ENCODE measurements around the gene OLIG1. TPM values are rescaled to one million over a fixed set of nuclear protein-coding genes. Genes with fewer than 3 reads are reported as not detected.

OLIG1 gene
- total and polyA plus RNA-seq, 2 of the 4 experiments (the other 2 are of a cell fraction) = not detected

DNA sequence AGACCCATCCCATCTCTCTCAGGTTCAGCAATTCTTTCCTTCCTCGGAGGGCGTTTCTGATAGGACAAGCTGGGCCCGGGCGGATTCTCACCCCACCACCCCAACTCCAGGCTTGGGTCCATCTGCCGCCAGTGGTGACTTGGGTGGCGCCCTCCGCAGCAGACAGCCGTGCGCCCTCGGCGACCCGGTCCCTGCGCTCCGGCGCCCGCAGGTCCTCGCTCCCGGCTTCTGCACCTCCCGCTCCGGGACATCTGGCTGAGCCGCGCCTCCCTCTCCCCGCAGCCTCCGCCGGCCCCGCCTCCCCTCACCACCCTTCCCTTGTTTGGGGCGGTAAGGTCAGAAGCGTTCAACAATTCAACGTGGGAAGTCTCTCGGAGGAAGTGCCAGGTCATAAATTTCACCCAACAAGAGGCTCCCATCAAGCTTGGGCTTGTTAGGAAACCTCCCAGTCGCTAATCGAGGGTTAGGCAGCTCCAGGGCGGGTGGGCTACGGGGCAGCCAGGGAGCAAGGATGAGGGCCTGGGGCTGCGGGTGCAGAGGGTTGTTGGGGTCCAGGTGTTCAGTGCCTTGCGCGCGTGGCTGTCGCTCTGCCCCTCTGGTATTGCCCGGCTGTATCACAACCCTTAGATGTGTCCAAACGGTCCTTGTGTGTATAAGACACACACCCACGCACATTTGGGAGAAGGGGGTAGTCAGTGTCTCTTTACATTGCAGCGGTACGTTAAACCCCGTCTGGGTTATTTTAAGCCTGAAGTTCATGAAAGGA, 39.8 kb downstream of the OLIG1 start:
- Histone ChIP-seq H2BK120ac (ENCODE audit: low read depth, low read length) (no peak overlapping the region), H4K5ac (ENCODE audit: low read depth, low read length) (no peak overlapping the region), H2BK5ac (ENCODE audit: low read depth, low read length, poor library complexity, severe bottlenecking) (no peak overlapping the region), H3K23ac (ENCODE audit: low read depth, low read length) (no peak overlapping the region), H3K14ac (replicated peaks; ENCODE audit: low read depth, low read length) (no peak overlapping the region), H3K56ac (ENCODE audit: extremely low read depth, insufficient read depth, low read length) (no peak overlapping the region), H3K27me3 (ENCODE audit: control insufficient read depth, insufficient read depth, low read length) (peaks cover 68% of the 10 kb centered on the region), H4K20me1 (ENCODE audit: insufficient read depth, low read length) (no peaks in the 10 kb centered on the region), H3K9ac (ENCODE audit: low read depth, low read length) (no peak overlapping the region), H2BK20ac (ENCODE audit: low read depth, low read length) (no peak overlapping the region), H3K27ac (ENCODE audit: insufficient read depth, low read length) (no peak overlapping the region), H2BK15ac (ENCODE audit: low read depth, low read length) (no peak overlapping the region), H2AFZ (replicated peaks; ENCODE audit: low read length, poor library complexity) (no peak overlapping the region), H3K79me1 (ENCODE audit: low read depth in 1 of 2, low read length in 2 of 2) (no peaks in the 10 kb centered on the region), H3K36me3 (ENCODE audit: control insufficient read depth, insufficient read depth, low read length) (no peaks in the 10 kb centered on the region), H3K18ac (ENCODE audit: low read depth, low read length) (no peak overlapping the region), H3K9me1 (ENCODE audit: insufficient read depth, low read length) (no peaks in the 10 kb centered on the region), H2AK9ac (replicated peaks; ENCODE audit: low read depth, low read length, poor library complexity) (no peak overlapping the region), H3K4me1 (ENCODE audit: control insufficient read depth, insufficient read depth, low read length) (no peaks in the 10 kb centered on the region), H3K4me3 (ENCODE audit: insufficient read depth, low read depth, low read length) (no peak overlapping the region), H3K4ac (ENCODE audit: low read depth, low read length) (no peak overlapping the region), H3K9me3 (ENCODE audit: control insufficient read depth, insufficient read depth, low read length) (no peaks in the 10 kb centered on the region), H4K91ac (ENCODE audit: insufficient read depth, low read depth, low read length) (no peak overlapping the region), H2AK5ac (ENCODE audit: low read depth, low read length) (no peak overlapping the region), H3K4me2 (ENCODE audit: low read depth, low read length) (no peak overlapping the region), H4K8ac (ENCODE audit: low read depth in 2 of 2, low read length in 2 of 2) (no peak overlapping the region)
- POLR2A ChIA-PET (ENCODE audit: unreplicated experiment) = no interaction called here
- ATAC-seq (ENCODE audit: low read depth) (no peak), DNase-seq (no peak)
- CTCF ChIA-PET = no interaction called here
- BruUV-seq (replicated peaks) = no TSS peak
- dilution Hi-C loops (cut with HindIII; ENCODE audit: low sequenced_read_pairs, unreplicated experiment) = no loop called here
- 10% methylated on average over 2 of the region's 45 CpGs; no CpG with 5 or more reads in 1 of the 2 experiments for WGBS, 2 experiments (ENCODE audit: extremely low coverage in 2 of 2, insufficient read length in 1 of 2)
- TF ChIP-seq BHLHE40 (IDR thresholded peaks at IDR 0.05; ENCODE audit: low read depth, low read length) (no peak), MAZ (IDR thresholded peaks at IDR 0.05; ENCODE audit: borderline replicate concordance, low read depth, low read length) (no peak), RFX5 (IDR thresholded peaks at IDR 0.05; ENCODE audit: low read depth, low read length) (no peak), CEBPB (IDR thresholded peaks at IDR 0.05; ENCODE audit: low read depth, low read length) (no peak), RAD21 (IDR thresholded peaks at IDR 0.05; ENCODE audit: low read length) (no peak), NFE2L2 (IDR thresholded peaks at IDR 0.05; ENCODE audit: low read depth, low read length) (no peak), MXI1 (IDR thresholded peaks at IDR 0.05; ENCODE audit: borderline replicate concordance, low read depth, low read length) (no peak), FOS (IDR thresholded peaks at IDR 0.05; ENCODE audit: low read depth, low read length) (no peak), RCOR1 (IDR thresholded peaks at IDR 0.05; ENCODE audit: insufficient replicate concordance, low read length) (no peak), SMC3 (IDR thresholded peaks at IDR 0.05; ENCODE audit: low read depth, low read length) (no peak), MAFK (IDR thresholded peaks at IDR 0.05; ENCODE audit: low read depth, low read length) (no peak), POLR2A (IDR thresholded peaks at IDR 0.05; ENCODE audit: low read depth, low read length) (no peak), CHD1 (IDR thresholded peaks at IDR 0.05; ENCODE audit: low read depth, low read length) (no peak)
- TF ChIP-seq, protein P1, sequence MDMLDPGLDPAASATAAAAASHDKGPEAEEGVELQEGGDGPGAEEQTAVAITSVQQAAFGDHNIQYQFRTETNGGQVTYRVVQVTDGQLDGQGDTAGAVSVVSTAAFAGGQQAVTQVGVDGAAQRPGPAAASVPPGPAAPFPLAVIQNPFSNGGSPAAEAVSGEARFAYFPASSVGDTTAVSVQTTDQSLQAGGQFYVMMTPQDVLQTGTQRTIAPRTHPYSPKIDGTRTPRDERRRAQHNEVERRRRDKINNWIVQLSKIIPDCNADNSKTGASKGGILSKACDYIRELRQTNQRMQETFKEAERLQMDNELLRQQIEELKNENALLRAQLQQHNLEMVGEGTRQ (IDR thresholded peaks at IDR 0.05; ENCODE audit: low read depth, low read length) = no peak
- TF ChIP-seq, protein P2, sequence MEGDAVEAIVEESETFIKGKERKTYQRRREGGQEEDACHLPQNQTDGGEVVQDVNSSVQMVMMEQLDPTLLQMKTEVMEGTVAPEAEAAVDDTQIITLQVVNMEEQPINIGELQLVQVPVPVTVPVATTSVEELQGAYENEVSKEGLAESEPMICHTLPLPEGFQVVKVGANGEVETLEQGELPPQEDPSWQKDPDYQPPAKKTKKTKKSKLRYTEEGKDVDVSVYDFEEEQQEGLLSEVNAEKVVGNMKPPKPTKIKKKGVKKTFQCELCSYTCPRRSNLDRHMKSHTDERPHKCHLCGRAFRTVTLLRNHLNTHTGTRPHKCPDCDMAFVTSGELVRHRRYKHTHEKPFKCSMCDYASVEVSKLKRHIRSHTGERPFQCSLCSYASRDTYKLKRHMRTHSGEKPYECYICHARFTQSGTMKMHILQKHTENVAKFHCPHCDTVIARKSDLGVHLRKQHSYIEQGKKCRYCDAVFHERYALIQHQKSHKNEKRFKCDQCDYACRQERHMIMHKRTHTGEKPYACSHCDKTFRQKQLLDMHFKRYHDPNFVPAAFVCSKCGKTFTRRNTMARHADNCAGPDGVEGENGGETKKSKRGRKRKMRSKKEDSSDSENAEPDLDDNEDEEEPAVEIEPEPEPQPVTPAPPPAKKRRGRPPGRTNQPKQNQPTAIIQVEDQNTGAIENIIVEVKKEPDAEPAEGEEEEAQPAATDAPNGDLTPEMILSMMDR (conservative IDR thresholded peaks at IDR 0.05; ENCODE audit: low read depth, low read length) = no peak
- TF ChIP-seq, protein P3, sequence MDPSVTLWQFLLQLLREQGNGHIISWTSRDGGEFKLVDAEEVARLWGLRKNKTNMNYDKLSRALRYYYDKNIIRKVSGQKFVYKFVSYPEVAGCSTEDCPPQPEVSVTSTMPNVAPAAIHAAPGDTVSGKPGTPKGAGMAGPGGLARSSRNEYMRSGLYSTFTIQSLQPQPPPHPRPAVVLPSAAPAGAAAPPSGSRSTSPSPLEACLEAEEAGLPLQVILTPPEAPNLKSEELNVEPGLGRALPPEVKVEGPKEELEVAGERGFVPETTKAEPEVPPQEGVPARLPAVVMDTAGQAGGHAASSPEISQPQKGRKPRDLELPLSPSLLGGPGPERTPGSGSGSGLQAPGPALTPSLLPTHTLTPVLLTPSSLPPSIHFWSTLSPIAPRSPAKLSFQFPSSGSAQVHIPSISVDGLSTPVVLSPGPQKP (IDR thresholded peaks at IDR 0.05; ENCODE audit: borderline replicate concordance, low read depth, low read length) = no peak
- intact Hi-C loops (cut with micrococcal nuclease) = no loop called here
- in situ Hi-C loops (cut with MboI; ENCODE audit: low sequenced_read_pairs) = no loop called here
